Breast epithelium (tissue), 3 donors: ENCODE data around the gene KIF21A.

ENCODE experiments used
- CTCF ChIP-seq, 3 donors: fragments of 450-650 bp; IDR thresholded peaks; one replicate each; pipeline ENCODE4 v1.5.1; 2016 to 2017; ENCODE audit warnings: antibody characterized with exemption in 3 of 3, mild to moderate bottlenecking in 3 of 3, moderate library complexity in 3 of 3
- POLR2A ChIP-seq: fragments of 450-650 bp; IDR thresholded peaks from one replicate; pipeline ENCODE4 v1.6.1; 2016; ENCODE audit warnings: antibody characterized with exemption, mild to moderate bottlenecking, moderate library complexity
- POLR2AphosphoS5 ChIP-seq, 3 donors: sonication (generic); formaldehyde crosslinking; IDR thresholded peaks; one replicate each; pipeline ENCODE4 v1.6.1; 2017; ENCODE audit warnings: antibody characterized with exemption in 3 of 3

- TF ChIP-seq POLR2A (no peak), CTCF (IDR thresholded peaks at IDR 0.05) (no peak), POLR2AphosphoS5 (IDR thresholded peaks at IDR 0.05) (no peak)
Observed at GRCh38 chr12:39440101-39440500, 2.8 kb downstream of the KIF21A start.
